ENCODE measurements around the gene ADCK2.
"Not testable (repeated sequence)": the region's sequence is repeated elsewhere in the genome, so short reads cannot be mapped to it uniquely, and the experiment has no call there.

ADCK2 gene

GRCh38 chr7:140738280-140738679, 65.5 kb downstream of the ADCK2 start:
- DNase-seq (ENCODE audit: low spot score), result no peak

DNA sequence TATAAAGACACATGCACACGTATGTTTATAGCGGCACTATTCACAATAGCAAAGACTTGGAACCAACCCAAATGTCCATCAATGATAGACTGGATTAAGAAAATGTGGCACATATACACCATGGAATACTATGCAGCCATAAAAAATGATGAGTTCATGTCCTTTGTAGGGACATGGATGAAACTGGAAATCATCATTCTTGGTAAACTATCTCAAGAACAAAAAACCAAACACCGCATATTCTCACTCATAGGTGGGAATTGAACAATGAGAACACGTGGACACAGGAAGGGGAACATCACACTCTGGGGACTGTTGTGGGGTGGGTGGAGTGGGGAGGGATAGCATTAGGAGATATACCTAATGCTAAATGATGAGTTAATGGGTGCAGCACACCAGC, 70.5 kb downstream of the ADCK2 start:
- not testable (repeated sequence) for DNase-seq (ENCODE audit: low spot score)

DNA sequence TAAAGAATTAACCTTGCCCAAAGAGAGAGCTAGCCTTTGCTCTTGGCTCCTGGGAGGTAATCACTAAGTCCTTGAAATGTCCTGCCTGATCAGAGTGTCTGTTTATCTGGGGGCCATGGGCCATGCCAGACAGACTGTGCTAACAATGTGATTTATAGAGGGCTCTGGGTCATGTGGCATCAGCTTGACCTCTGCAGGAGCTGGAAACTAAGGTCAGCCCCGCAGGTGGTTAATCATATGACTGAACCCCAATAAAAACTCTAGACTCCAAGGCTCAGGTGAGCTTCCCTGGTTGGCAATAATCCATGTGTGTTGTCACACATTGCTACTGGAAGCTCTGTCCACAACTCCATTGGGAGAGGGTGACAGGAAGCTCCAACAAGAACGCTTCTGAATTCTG, 71.3 kb downstream of the ADCK2 start:
- no peak for DNase-seq (ENCODE audit: low spot score)
